HG03139 (cell line): Measurements from ENCODE around the gene TUBA1C.
"Not testable (repeated sequence)": the region's sequence is repeated elsewhere in the genome, so short reads cannot be mapped to it uniquely, and the experiment has no call there.

Experiments used
- ATAC-seq: cut with Tn5 transposase; IDR thresholded peaks from one replicate; pipeline ENCODE4 v1.9.1; 2021; ENCODE audit not compliant: unreplicated experiment

Gene TUBA1C

DNA sequence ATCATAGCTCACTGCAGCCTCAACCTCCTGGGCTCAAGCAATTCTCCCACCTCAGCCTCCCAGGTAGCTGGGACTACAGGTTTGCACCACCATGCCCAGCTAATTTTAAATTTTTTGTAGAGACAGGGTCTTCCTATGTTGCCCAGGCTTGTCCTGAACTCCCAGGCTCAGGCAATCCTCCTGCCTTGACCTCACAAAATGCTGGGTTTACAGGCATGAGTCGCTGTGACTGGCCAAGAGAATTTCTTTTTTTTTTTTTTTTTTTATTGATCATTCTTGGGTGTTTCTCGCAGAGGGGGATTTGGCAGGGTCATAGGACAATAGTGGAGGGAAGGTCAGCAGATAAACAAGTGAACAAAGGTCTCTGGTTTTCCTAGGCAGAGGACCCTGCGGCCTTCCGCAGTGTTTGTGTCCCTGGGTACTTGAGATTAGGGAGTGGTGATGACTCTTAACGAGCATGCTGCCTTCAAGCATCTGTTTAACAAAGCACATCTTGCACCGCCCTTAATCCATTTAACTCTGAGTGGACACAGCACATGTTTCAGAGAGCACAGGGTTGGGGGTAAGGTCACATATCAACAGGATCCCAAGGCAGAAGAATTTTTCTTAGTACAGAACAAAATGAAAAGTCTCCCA lies 18.0 kb downstream of the TUBA1C start:
- not testable (repeated sequence) for ATAC-seq

DNA sequence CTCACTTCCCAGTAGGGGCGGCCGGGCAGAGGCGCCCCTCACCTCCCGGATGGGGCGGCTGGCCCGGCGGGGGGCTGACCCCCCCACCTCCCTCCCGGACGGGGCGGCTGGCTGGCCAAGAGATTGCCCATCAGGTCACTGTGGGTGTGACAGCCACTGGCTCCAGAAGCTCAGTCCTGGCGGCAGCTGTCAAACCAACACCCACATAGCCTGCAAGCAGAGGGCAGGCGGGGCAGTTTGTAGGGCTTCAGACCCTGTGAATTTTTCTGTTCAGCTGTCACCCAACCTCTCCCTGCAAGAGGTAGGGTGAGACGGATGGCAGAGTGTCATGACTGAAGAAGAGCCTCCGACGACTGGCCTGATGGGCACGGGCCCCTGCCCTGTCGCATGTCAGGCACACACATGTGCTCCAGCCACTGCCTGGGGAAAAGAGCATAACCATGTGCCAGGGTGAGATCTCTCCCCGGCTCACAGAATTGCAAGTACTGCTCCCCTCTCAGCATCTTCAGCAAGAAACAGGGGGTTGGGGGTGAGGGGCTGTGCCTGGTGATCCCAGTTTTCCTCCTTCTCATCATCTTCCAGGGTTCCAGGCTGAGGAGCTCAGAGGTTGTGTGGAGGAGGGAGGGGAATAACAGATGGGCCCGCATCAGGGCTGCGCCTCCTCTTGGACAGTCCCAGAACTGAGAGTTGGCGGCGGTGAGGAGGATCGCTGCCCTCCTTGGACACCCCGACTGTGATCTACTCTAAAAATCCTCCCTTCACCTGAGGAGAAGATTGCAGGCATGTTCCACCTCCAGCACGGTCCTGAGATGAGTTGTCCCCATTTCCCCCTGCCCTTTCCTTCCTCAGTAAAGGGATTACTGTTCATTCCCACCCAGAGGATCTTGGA lies 18.9 kb downstream of the TUBA1C start:
- ATAC-seq: no peak

DNA sequence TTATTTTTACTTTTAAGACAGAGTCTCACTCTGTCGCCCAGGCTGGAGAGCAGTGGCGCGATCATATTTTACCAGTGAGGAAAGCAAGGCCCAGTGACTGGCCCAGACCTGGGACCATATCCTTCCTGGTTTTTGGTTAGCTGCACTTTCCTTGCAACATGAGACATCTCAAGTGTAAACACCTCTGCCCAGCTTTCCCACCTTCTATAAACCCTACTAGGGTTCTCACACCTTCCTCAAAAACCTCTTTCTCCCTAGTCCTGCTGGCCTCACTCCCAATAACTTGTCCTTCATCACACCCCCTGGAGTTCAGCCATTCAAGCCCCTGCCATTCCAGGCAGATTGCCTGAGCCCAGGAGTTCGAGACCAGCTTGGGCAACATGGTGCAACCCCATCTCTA lies 19.8 kb downstream of the TUBA1C start:
- no peak for ATAC-seq

DNA sequence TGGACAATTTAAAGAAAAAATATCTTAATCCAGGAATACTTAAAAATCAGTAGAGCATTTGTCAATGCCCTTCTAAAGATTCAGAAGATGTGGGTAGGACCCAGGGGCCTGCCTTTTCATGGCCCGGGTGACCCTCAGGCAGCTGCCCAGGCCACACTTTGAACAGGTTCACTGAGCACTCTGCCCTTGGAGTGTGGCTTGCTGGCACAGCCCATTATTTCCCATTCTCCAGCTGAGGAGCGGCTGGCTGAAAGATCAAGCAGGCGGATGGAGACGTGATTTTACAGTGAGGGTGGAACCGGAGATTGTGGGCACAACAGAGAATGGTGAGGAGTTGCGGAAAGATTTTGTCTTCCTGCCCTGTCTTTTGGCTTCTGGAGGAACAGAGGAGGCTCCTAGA lies 23.0 kb downstream of the TUBA1C start:
- ATAC-seq: no peak

DNA sequence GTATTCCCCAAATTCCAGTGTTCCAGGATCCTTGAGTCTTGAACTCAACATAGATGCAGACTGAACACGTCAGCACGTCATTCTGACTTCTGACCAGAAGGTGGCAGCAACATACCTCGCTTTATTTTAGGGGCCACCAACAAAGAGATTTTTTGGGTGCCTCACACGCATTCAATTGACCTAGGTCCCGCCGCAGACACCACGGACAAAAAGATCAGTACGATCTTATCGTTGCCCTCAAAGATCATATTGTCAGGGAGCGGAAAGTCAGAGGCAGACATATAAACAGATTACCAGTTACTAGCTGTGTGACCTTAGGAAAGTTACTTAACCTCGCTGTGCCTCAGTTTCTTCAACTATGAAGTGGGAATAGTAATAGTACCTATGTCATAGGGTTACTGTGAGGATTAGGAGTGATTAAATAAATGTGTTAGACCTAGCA lies 23.6 kb downstream of the TUBA1C start:
- no peak for ATAC-seq

DNA sequence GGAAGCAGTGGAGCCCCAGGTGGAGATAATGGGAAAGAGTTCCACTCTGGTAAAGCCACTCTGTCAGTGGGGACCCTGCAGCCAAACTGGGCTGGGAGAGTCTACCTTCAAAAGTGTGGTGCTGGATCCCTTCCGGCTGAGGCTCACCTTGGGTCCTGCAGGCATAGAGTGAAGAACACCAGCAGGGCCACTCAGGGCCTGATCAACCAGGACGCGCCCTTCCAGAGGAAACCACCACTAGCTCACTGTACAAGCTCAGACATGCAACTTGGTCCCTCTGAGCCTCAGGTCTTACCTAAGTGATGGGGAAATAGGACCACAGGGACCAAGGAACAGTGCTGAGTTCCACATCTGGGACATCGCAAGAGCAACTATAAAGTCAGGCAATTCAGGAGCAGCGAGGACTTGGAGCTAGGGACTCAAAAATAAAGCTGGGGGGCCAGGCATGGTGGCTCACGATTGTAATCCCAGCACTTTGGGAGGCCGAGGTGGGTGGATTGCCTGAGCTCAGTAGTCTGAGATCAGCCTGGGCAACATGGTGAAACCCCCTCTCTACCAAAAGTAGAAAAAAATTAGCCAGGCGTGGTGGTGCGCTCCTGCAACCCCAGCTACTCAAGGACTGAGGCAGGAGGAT lies 24.2 kb downstream of the TUBA1C start:
- ATAC-seq: no peak

DNA sequence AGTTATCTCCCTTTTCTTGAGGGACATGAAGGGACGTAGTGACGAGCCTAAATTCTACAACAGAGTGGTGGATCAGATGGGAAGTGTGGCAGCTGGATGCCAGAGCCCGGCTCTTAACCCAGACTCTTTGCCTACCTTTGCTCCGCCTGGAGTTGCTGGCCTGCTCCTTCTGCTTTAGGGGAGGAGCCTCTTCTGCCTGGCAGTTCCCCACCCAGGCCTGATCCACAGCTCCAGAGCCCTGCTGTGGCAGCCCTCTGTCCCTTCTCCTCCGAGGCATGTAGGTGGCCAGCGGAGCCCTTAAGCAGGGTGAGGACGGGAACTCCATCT lies 27.8 kb downstream of the TUBA1C start:
- ATAC-seq: no peak

DNA sequence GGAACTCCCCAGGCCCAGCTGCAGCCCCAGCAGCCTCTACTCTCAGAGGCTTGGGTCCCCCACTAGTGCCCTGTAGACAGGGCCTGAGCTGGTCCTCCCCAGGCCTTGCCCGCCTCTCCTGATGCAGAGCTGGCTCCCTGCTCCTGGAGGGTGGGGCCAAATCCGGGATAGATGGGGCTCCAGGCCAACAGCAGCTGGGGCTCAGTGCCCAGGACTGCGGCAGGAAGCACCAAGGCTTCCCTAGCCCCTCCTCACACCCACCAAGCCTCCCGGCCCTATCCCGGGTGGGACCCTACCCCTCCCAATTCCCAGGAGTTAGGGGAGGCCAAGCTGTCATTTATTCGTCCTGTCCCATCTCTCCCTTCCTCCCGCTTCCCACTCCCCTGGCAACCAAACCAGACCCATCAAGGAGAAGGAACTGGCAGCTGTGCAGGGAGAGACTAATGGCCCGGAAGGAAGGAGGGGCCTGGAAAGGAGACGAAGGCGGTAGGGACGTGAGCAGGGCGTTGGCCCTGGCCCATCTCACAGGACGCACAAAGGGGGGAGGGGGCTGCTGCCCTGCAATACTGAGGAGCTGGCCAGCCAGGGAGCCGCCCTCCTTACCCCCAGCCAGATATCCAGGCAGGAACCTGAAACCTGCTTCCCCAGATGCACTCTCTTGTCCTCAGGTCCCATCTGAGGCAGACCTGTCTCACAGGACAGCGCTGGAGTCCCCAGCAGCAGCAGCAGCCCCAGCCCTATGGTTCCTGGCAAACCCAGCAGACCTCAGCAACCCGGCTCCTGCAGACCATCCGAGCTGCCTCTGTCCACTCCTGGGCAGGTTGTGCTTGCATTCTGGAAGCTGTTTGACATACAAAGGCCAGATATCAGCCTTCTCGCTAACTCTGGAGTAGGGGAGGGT lies 28.4 kb downstream of the TUBA1C start:
- ATAC-seq: no peak

DNA sequence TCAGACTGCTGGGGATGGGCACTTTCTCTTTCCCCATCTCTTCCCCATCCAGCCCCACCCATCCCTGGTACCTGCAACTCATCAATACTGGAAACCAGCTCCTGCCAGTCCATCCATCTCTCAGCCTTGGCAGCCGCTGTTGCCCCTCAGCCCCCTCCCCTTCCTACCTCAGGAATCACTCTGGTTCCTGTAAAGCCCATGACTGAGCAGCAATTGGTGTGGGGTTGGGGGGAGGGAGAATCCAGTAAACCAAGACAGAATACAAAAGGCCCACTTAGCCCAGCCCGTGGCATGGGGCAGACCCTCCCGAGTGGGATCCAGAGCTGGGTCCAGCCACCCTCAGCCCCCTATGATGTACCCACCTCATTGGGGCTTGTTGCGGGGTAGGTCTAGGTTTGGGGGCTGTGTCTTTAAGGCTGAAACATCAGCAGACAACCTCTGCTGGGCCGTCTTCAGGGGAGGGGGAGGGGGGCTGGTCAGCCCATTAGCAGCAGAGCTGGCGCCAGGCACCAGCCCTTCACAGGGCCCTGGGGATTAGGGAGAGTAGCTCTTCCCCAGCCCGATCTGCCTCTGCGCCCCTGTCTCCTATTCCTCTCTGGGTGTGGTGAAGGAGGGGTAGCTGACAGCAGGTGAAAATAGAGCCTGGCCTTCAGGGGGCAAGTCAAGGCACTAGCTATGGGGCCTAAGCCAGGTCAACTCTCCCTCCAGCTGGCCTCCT lies 29.4 kb downstream of the TUBA1C start:
- no peak for ATAC-seq

DNA sequence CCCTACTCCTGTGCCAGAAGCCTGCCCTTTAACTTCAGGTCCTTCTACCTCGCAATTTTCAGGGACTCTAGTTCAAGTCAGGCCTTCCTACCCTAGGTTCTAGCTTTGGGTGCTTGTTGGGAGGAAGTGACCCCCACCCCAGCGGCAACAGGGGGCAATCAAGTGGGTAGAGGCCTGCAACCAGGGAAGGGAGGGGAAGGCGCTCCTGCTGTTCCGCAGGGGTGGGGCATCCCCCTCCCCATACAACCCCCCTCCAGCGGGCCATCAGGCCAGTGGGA lies 29.9 kb downstream of the TUBA1C start:
- ATAC-seq: no peak

DNA sequence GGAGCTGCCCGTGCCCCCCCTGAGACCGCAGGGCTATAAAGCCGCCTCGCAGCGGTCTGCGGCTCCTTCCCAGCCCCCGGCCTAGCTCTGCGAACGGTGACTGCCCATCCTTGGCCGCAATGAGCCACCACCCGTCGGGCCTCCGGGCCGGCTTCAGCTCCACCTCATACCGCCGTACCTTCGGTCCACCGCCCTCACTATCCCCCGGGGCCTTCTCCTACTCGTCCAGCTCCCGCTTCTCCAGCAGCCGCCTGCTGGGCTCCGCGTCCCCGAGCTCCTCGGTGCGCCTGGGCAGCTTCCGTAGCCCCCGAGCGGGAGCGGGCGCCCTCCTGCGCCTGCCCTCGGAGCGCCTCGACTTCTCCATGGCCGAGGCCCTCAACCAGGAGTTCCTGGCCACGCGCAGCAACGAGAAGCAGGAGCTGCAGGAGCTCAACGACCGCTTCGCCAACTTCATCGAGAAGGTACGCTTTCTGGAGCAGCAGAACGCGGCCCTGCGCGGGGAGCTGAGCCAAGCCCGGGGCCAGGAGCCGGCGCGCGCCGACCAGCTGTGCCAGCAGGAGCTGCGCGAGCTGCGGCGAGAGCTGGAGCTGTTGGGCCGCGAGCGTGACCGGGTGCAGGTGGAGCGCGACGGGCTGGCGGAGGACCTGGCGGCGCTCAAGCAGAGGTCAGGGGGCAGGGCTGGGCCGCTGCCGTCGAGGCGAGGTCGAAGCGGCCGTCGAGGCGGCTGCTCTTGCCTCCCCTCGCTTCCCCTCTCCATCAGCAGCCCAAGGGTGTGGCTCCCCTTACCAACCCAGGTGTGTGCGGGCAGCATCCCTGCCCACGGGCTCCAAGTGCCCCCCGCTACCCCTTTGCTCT lies 30.4 kb downstream of the TUBA1C start, which contains the start of gene PRPH:
Gene PRPH (plus strand): TSS at position 66 of the 855 bp plus-strand sequence. CDS start 54 bp downstream, at position 120.
- no peak for ATAC-seq

DNA sequence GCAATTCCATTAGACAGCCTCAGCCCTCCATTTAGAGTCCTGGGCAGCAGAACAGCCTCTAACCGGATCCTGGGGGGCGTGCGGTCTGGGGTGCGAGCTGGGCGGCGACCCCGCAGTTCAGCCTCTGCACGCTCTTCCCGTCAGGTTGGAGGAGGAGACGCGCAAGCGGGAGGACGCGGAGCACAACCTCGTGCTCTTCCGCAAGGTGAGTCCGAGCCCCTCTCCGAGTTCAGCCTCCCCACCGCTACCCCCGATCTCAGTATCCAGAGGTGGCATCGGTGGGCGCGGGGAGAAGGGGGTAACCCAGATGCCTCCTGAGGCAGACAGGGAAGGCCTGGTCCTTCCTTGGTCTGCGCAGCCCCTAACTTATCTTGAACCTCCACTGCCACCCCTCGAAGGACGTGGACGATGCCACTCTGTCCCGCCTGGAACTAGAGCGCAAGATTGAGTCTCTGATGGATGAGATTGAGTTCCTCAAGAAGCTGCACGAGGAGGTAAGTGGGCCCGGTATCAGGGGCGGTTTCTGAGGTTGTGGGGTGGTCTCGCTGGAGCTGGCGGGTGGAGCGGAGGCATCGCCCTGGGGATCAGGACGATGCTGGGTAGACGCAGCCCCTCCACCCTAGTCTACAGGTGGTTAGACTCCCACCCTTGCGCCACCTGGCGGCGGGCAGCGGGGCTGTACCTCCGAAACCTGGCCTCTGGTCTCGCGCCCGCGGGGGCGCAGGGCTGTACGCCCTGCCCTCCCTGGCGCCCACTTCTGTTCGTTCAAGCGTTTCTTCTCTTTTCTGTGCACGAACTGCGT lies 31.4 kb downstream of the TUBA1C start:
- ATAC-seq: no peak

DNA sequence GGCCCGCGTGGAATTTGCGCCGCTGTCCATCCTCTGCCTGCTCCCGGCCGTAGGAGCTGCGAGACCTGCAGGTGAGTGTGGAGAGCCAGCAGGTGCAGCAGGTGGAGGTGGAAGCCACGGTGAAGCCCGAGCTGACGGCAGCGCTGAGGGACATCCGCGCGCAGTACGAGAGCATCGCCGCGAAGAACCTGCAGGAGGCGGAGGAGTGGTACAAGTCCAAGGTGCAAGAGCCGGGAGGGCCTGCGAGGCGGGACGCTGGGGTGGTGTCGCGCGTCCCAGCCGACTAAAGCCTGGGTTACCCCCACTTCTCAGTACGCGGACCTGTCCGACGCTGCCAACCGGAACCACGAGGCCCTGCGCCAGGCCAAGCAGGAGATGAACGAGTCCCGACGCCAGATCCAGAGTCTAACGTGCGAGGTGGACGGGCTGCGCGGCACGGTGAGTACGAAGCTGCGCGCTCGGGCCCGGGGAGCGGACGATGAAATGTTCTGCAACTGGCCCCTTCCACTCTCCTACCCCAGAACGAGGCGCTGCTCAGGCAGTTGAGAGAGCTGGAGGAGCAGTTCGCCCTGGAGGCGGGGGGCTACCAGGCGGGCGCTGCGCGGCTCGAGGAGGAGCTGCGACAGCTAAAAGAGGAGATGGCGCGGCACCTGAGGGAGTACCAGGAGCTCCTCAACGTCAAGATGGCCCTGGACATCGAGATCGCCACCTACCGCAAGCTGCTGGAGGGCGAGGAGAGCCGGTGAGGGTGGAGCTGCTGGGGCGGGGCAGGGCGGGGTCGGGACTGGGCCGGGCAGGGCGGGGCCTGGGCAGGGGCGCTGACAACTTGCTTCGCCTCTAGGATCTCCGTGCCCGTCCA lies 32.2 kb downstream of the TUBA1C start:
- ATAC-seq: no peak

DNA sequence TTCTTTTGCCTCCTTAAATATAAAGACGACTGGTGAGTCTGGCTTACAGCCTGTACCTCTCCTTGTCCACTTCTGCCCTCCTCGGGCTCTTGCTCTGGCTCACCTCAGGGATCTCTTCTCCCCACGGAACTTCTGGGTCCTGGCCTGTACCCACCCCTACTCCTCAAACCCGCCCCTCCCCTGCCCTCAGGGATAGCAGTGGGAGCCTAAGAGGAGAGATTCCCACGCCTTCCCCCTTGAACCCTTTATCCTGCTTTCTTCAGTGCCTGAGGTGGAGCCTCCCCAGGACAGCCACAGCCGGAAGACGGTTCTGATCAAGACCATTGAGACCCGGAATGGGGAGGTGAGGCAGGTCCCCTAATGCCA lies 32.8 kb downstream of the TUBA1C start:
- no peak for ATAC-seq

DNA sequence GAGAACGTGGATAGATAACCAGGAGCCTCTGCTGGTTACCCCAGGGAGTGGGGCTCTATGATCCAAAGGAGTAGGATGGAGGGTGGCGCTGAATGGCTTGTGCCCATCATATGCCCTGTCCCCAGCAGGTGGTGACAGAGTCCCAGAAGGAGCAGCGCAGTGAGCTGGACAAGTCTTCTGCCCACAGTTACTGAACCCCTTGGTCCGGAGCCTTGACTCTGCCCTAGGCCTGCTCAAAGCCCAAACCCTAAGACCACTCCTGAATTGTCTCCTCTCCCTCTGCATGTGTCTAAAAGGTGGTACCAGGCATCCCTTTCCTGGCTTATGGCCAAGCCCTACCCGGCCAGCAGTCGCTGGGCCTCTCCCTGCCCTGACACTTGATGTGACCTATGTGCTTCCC lies 33.3 kb downstream of the TUBA1C start:
- ATAC-seq: no peak

DNA sequence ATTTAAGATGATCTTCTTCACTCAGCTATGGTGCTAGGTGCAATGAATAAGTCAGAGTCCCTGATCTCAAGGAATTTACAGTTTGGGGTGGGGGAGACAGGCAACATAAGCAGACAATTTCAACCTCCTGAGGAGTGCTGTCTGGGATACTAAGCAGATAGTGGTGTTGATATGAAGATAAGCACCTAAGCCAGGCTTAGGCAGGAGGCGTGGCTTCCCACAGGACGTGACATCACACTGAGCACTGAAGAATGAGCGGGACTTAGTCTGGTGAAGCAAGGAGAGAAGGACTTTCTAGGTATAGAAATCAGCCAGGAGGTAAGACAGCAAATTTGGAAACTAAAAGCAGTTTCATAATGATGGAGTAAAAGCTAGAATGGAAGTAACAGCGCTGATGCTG lies 36.9 kb downstream of the TUBA1C start:
- no peak for ATAC-seq

DNA sequence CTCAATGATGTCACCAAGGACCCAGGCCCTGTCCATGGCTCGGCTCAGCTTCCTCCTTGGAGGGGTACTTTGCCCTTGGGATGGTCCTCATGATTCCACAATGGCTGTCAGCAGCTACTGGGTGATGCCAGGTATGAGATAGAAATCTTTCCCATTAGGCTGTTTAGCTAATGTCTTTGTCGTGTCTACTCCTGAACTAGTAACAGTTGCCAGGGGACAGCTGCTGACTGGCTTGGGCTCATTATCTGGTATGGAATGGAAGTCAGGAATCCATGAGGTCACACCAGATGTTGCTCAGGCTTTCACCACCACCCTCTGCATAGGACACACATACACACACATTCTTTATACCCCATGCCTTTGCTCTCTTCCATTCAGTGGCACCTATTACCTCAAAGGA lies 39.3 kb downstream of the TUBA1C start:
- no peak for ATAC-seq
